BJ (cell line): ENCODE measurements around the gene WWOX. TPM values are rescaled to one million over a fixed set of nuclear protein-coding genes. Genes with fewer than 3 reads are reported as not detected.

Experiments used
- CTCF ChIA-PET: fragments of 350-600 bp; formaldehyde crosslinking; extraction: SDS; loops from one replicate; lab custom pipeline; 2021; ENCODE audit warnings: antibody characterized with exemption, inconsistent platforms; lab: Yijun Ruan, JAX
- POLR2A ChIA-PET: fragments of 300-600 bp; sonication (Branson Sonifier 250); formaldehyde crosslinking; extraction: SDS; loops from one replicate; lab custom pipeline; 2021; ENCODE audit warnings: antibody characterized with exemption; lab: Charles Lee
- DNase-seq: peaks from one replicate; pipeline ENCODE4 v3.0.0-alpha.2; 2011; ENCODE audit warnings: low read depth
- H3K27me3 ChIP-seq: 2 replicates; pipeline ENCODE4 v1.6.0; 2011; ENCODE audit warnings: low read length; ENCODE audit not compliant: control insufficient read depth, insufficient read depth
- H3K36me3 ChIP-seq: 2 replicates; pipeline ENCODE4 v1.5.1; 2011; ENCODE audit warnings: low read length; ENCODE audit not compliant: control insufficient read depth, insufficient read depth
- H3K4me3 ChIP-seq: 2 replicates; pipeline ENCODE4 v1.5.1; 2011; ENCODE audit warnings: low read depth, mild to moderate bottlenecking, control low read depth, low read length
- CTCF ChIP-seq: IDR thresholded peaks from 2 replicates; pipeline ENCODE4 v1.5.1; 2011; ENCODE audit warnings: low read depth, mild to moderate bottlenecking, control low read depth, inconsistent platforms, low read length, moderate library complexity; ENCODE audit not compliant: insufficient read depth
- polyA plus RNA-seq: library from polyadenylated mRNA; depleted of rRNA; stranded (reverse); fragments of >200 nt; gene quantifications from 2 replicates; pipeline ENCODE4 v1.2.3, GENCODE V29; 2011

Gene WWOX
- polyA plus RNA-seq, 1 experiment, result 3.1 TPM

- DNase-seq, result no peak
- no peak overlapping the region for H3K4me3 ChIP-seq
- ChIA-PET POLR2A (no interaction called here), CTCF (no interaction called here)
- TF ChIP-seq CTCF, result no peak
- H3K27me3 ChIP-seq, result no peaks in the 10 kb centered on the region
- no peaks in the 10 kb centered on the region for H3K36me3 ChIP-seq
Measured at GRCh38 chr16:78871241-78871640, 771.8 kb downstream of the WWOX start.

GRCh38 chr16:78876671-78877070 is 777.2 kb downstream of the WWOX start:
- no peak for TF ChIP-seq CTCF
- POLR2A ChIA-PET, result no interaction called here
- Histone ChIP-seq H3K36me3 (no peaks in the 10 kb centered on the region), H3K27me3 (no peaks in the 10 kb centered on the region), H3K4me3 (no peak overlapping the region)
- CTCF ChIA-PET, result no interaction called here
- DNase-seq, result no peak

GRCh38 chr16:78877114-78877655 is 777.7 kb downstream of the WWOX start:
- DNase-seq, result no peak
- no peaks in the 10 kb centered on the region for H3K36me3 ChIP-seq
- POLR2A ChIA-PET, result no interaction called here
- H3K4me3 ChIP-seq, result no peak overlapping the region
- H3K27me3 ChIP-seq, result no peaks in the 10 kb centered on the region
- TF ChIP-seq CTCF, result no peak
- CTCF ChIA-PET, result no interaction called here

- no peak overlapping the region for H3K4me3 ChIP-seq
- H3K36me3 ChIP-seq, result no peaks in the 10 kb centered on the region
- ChIA-PET POLR2A (no interaction called here), CTCF (no interaction called here)
- no peak for DNase-seq
- no peak for TF ChIP-seq CTCF
- H3K27me3 ChIP-seq, result no peaks in the 10 kb centered on the region
Measured at GRCh38 chr16:78878570-78878969, 779.1 kb downstream of the WWOX start.

- H3K36me3 ChIP-seq, result no peaks in the 10 kb centered on the region
- no peak for TF ChIP-seq CTCF
- H3K27me3 ChIP-seq, result no peaks in the 10 kb centered on the region
- no peak for DNase-seq
- POLR2A ChIA-PET, result no interaction called here
- H3K4me3 ChIP-seq, result no peak overlapping the region
- CTCF ChIA-PET, result no interaction called here
Measured at GRCh38 chr16:78879011-78879410, 779.6 kb downstream of the WWOX start.
